K562 (cell line): ENCODE results near the gene GTF3C6. TPM values are rescaled to one million over a fixed set of nuclear protein-coding genes. Genes with fewer than 3 reads are reported as not detected.
A peak's percentile ranks its signal among the peaks of the same experiment; 100 is the strongest.

Experiments
- ATF2 ChIP-seq: sonication (generic); formaldehyde crosslinking; IDR thresholded peaks from 2 replicates; pipeline ENCODE4 v1.8.1; 2022; ENCODE audit warnings: missing genetic modification reagents
- CBFA2T2 ChIP-seq: fragments of 450-650 bp; conservative IDR thresholded peaks from 2 replicates; pipeline ENCODE4 v1.6.1; 2017; ENCODE audit warnings: mild to moderate bottlenecking
- ELF1 ChIP-seq: fragments of 200-800 bp; sonication (Bioruptor generic); IDR thresholded peaks from 2 replicates; pipeline ENCODE4 v1.6.1; 2016; ENCODE audit warnings: missing genetic modification characterization, missing compliant biosample characterization
- MGA ChIP-seq: fragments of 450-650 bp; IDR thresholded peaks from 2 replicates; pipeline ENCODE4 v1.6.1; 2016; ENCODE audit warnings: mild to moderate bottlenecking, moderate library complexity
- PCBP2 ChIP-seq: fragments of 200-400 bp; formaldehyde crosslinking; IDR thresholded peaks from 2 replicates; pipeline ENCODE4 v1.6.1; 2018; ENCODE audit warnings: low read length, low read depth, mild to moderate bottlenecking, moderate library complexity; ENCODE audit not compliant: poor library complexity, severe bottlenecking
- SPI1 ChIP-seq: IDR thresholded peaks from 2 replicates; pipeline ENCODE4 v1.6.1; 2011; ENCODE audit warnings: low read depth, low read length, control low read depth, borderline replicate concordance
- SUPT5H ChIP-seq: fragments of 450-650 bp; IDR thresholded peaks from 2 replicates; pipeline ENCODE4 v1.6.1; 2016
- ZBTB11 ChIP-seq, 3 experiments: fragments of 200-800 bp in 1 of 3; fragments of 250-450 bp in 1 of 3; fragments of 450-650 bp in 1 of 3; sonication (Bioruptor Pico) in 1 of 3; sonication (Bioruptor generic) in 1 of 3; formaldehyde crosslinking in 1 of 3; IDR thresholded peaks; 2 replicates each; pipeline versions ENCODE4 v1.6.1 to v1.8.0; 2016 to 2022; ENCODE audit warnings: mild to moderate bottlenecking in 2 of 3, missing genetic modification characterization in 2 of 3, missing compliant biosample characterization in 1 of 3, moderate library complexity in 1 of 3
- ZNF133 ChIP-seq: fragments of 250-450 bp; sonication (Bioruptor Pico); IDR thresholded peaks from 2 replicates; pipeline ENCODE4 v1.4.0; 2020; ENCODE audit warnings: mild to moderate bottlenecking
- ZNF253 ChIP-seq: fragments of 250-450 bp; sonication (Bioruptor Pico); conservative IDR thresholded peaks from 2 replicates; pipeline ENCODE4 v1.6.1; 2021; ENCODE audit warnings: mild to moderate bottlenecking
- polyA plus RNA-seq, 8 experiments: library from polyadenylated mRNA; depleted of rRNA in 4 of 8; stranded (reverse) in 5 of 8; unstranded in 3 of 8; fragments of >200 nt; fragmentation: Nextera tagmentation in 2 of 8; fragmentation: Illumina TruSeq in 1 of 8; extraction: Ambion mirVana in 2 of 8; extraction: Trizol in 1 of 8; gene quantifications; 2 replicates each; pipeline versions ENCODE4 v1.2.1 to v1.2.3, GENCODE V29; 2011 to 2014; ENCODE audit warnings: inconsistent platforms in 1 of 8, missing spikeins in 1 of 8
- total RNA-seq, 7 experiments: library from RNA; depleted of rRNA in 6 of 7; stranded (reverse); fragments of >200 nt in 6 of 7; fragmentation: Illumina TruSeq in 2 of 7; extraction: Trizol in 2 of 7; gene quantifications; 2 replicates each; pipeline versions ENCODE4 v1.2.1 to v1.2.3, GENCODE V29; 2011 to 2021; ENCODE audit warnings: low replicate concordance in 1 of 7

Gene GTF3C6
- total and polyA plus RNA-seq, 9 of the 15 experiments (the other 6 are each of a cell fraction or from before 2014, with no cell fraction given), result 37.6 to 140 (median 111) TPM

GRCh38 chr6:110939429-110940200 is 18.9 kb upstream of the GTF3C6 start (continued):
- TF ChIP-seq MGA (0 out of 2 replicates have a peak, but pooled peaks have one; percentile 13), CBFA2T2 (0 out of 2 replicates have a peak, but pooled peaks have one; percentile 22), PCBP2 (no peak), SPI1 (no peak), ZNF133 (CRISPR knock-in tag) (no peak), ZBTB11 (CRISPR knock-in tag; IDR thresholded peaks at IDR 0.05) (no peak), ELF1 (tag) (no peak), ATF2 (CRISPR knock-in tag) (no peak), SUPT5H (no peak), ZNF253 (CRISPR knock-in tag) (no peak)
